GM04503 (cell line): ENCODE measurements around the gene MAP6.
A peak's percentile ranks its signal among the peaks of the same experiment; 100 is the strongest.

Experiments
- DNase-seq: peaks from one replicate; pipeline ENCODE4 v3.0.0-alpha.2; 2012; ENCODE audit warnings: low read depth

Gene MAP6

DNA sequence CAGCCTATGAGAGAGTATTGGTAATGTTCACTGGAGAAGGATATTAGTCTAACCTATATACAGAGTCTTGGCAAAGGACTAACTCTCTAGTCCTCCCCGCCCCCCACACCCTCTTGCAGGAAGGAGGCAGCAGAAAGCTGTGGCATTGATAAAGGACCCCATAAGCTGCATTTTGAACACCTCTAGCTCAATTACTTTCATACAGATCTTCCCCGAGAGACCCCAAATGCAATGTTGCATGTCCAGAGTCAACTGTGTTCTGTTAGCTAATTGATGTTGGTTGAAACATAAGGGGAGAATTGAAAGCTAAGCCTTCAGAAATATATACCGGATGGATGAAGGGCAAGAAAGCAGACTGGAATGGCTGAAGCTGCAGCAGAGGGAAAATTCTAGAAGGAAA, 2.8 kb downstream of the MAP6 start:
- no peak for DNase-seq

DNA sequence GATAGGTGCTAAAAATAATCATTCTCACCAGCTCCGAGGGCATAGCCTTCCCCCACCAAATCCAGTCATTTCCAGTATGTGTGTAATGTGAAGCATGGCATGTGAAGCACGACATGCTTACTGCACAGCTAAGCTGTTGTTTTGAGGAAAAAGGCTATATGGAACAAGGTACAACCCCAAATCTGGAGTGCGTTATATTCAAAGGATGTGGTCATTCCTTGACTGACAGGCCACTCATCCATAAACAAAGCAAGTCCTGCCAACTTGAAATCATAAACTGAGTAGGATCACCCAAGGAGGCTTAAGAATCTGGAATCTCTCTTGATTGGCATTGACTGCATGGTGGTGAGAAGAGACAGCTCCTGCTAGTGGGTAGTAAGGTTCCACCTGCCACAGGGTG, 3.7 kb downstream of the MAP6 start:
- DNase-seq = no peak

GRCh38 chr11:75664389-75664788, 4.4 kb downstream of the MAP6 start:
- no peak for DNase-seq

DNA sequence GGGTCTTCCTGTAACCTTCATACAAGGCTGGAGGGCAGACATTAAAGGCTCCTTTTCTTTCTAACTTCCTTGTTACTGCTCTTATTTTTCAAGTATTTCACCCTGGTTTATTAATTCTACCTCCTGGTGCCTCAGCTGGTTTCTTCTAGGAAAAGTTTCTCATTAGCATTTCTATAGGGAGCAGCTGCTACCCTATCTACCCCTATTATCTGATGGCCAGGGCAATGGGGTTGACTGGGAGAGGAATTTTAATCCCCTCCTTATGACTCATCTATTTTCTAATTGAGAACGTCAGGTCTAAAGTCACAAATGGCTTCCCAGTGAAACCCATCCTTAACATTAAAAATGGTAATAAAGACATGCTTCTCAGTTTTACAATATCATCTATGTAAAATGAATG, 5.0 kb downstream of the MAP6 start:
- DNase-seq = no peak

DNA sequence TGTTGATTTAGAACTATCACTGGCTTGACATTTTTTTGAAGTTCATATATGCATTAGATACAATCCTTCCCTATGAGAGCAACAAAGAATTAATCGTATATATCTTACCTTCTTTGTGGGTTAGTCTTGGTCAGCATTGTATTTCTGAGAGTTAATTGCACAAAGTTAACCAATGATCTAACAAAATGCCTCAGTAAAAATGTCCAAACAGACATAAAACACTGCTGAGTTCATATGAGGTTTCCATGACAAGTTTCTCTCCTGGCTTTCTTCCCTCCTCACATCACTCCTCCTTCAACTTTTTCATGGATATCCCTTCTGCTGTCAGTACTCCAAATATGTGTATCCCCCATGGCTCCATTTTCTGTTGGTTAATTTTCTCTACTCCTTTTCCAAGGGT, 9.0 kb downstream of the MAP6 start:
- no peak for DNase-seq

- no peak for DNase-seq
These were observed 12.7 kb downstream of the MAP6 start for GRCh38 chr11:75656044-75656727.

DNA sequence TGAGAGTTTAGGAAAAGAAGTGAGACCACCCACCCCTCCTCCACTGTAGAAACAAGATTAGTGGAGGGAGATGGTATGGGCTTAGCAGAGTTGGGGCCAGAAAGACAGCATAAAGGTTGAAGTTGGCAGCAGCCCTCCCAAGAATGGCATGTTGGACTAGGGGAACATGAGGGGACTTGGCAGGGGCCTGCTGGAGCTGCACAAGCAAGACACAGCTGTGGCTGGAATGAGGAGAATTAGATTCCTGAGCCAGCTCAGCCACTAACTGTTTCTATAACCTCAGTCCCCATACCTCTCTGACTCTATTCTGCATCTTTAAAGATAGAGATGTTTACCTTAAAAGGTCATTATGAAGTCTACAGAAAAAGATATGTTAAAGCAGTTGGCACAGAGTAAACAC, 13.2 kb downstream of the MAP6 start:
- no peak for DNase-seq

GRCh38 chr11:75654314-75654713, 14.5 kb downstream of the MAP6 start:
- peak; percentile 51 for DNase-seq

DNA sequence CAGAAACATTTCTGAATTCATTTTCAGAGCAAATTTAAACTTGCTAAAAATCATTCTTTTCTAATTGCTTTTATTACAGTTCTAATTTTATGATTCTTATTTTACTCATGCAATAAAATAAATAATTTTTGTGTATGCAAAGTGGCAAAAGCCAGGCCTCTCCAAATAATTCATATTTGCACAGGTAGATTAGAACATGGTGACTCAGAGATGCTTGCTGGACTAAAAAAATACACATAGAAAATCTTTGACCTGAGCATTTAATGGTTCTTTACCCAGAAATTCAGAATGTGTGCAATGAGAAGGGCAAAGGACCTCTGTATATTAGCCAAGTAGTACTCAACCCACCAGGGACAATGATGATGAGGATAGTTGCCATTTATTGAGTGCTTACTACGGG, 15.3 kb downstream of the MAP6 start:
- no peak for DNase-seq

- no peak for DNase-seq
These were observed 15.9 kb downstream of the MAP6 start for GRCh38 chr11:75652936-75653335.

- no peak for DNase-seq
These were observed 17.6 kb downstream of the MAP6 start for GRCh38 chr11:75651218-75651617.

DNA sequence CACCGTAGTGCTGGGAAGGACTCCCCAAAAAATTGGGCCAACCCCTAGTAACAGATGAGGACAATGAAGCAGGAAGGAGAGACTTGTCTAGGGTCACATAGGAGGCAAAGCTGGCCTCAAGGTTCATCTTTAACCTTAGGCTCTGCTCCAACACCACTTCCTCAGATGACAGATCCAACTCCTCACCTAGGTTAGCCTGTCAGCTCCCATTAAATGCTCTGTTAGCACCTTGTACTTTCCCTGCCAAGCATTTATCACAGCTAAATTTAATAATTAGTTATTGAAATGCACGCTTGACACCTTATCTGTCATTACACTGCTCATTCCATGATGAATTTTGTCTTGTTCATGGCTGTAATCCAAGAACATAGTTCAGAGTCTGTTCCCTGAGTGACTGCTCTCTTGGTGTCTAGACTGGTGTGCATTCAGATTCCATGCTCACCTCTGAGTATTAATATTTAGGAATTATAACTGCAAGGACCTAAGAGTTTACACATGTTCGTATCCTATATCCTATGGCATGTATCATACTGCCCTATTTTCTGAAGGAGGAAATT, 18.6 kb downstream of the MAP6 start:
- no peak for DNase-seq

DNA sequence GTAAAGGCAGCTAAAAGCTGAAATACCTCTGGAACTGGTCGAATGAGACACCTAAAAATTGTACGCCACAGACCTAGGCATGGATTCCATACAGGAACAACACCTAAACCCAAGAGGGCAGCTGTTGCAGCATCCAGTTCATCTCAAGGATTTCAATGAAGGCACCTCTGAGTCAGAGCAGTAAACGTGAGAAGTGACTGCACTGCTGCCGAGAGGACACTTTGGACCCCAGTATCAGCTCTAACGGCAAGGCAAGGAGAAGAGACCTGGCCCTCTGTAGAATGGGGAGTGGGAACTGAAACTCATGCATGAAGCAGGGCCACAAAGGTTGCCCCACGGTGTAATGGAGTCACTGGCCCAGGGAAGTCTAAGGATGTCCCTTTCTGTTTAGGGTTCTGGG, 23.9 kb downstream of the MAP6 start:
- no peak for DNase-seq

GRCh38 chr11:75644370-75644769, 24.5 kb downstream of the MAP6 start:
- no peak for DNase-seq

GRCh38 chr11:75642402-75643113, 26.3 kb downstream of the MAP6 start:
- no peak for DNase-seq

- DNase-seq = no peak
These were observed 29.1 kb downstream of the MAP6 start for GRCh38 chr11:75639762-75640181.

- DNase-seq = no peak
These were observed 30.8 kb downstream of the MAP6 start for GRCh38 chr11:75637998-75638397.

DNA sequence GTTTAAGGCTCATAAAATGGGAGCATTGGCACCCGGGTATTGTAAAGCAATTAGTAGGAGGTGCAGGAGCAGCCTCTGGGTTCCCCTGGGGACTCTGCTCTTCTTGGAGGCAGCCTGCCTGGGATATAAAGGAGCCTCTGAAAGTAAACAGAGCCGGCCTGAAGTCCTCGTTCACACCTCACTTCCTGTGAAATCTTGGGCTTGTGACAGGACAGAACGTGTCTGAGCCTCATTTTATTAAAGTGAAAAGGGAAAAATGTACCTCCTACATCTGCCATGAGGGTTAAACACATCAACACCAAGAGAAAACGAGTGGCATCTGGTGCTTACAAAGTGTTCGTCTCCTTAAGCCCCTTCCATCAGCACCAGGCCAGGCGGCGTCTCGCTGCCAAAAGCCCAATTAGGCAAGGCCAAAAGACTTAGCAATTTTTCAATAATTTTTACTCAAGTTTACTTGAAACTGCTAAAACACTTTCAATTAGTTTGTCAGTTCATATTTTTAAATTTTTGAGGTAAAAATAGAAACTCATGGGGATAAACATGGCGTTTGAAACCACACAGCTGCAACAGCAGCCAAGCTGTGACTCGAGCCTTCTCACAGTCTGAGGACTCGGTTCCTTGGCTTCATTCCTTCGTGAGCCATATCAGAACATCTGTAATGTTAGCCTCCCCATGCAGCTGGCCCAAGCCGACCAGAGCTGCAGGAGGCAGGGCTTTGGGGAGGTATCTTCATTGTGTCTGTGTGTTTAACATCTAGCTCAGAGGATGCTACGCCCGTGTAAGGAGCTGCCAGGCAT, 33.6 kb downstream of the MAP6 start:
- no peak for DNase-seq

DNA sequence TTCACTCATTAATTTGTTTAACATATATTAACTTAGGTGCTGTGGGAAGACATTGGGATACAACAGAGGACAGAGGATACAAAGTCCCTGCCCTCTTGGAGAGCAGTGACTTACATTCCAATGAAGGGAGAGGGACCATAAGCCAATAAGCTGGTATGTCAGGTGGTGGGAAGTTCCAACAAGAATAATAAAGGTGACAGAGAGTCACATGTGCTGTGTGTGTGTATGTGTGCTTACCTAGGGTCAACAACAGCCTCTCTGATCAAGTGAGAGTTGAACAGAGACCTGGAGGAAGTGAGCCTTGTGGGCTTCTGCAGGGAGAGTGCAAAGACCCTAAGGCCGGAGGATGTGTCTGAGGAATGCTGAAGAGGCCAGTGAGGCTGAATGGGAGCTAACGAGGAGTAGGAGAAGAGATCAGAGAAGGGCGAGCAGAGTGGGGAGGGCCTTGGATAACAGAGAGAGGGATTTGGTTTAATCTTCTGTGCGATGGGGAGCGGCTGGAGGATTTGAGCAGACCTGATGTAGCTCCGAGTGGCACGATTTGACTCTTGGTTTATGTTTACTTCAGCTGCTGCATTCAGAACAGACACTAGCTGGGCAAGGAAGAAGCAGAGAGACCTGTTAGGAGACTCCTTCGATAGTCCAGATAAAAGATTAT, 35.3 kb downstream of the MAP6 start:
- no peak for DNase-seq

- DNase-seq = no peak
These were observed 35.9 kb downstream of the MAP6 start for GRCh38 chr11:75632962-75633361.

DNA sequence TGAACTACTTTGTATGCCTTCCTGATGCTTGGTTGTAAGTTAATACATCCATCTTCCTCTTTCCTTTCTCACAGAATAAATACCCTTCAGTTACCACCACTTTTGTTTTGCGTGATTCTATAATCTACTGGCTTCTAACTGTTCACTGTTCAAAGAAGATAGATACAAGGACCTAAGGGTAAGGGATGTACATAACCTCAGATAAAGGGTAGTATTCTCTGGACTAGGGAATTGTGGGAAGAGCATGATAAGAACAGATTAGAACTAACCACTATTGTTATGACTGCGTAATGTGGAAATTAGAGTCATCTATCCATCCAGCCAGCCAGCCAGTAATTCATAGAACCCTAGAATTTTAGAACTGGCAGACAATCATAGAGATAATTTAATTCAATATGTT, 36.4 kb downstream of the MAP6 start:
- no peak for DNase-seq

GRCh38 chr11:75631086-75631730, 37.6 kb downstream of the MAP6 start:
- no peak for DNase-seq
